Measurements from ENCODE around the gene STK26.

GRCh38 chrX:132101206-132101605 lies 78.1 kb downstream of the STK26 start:
- TF ChIP-seq, protein P1, sequence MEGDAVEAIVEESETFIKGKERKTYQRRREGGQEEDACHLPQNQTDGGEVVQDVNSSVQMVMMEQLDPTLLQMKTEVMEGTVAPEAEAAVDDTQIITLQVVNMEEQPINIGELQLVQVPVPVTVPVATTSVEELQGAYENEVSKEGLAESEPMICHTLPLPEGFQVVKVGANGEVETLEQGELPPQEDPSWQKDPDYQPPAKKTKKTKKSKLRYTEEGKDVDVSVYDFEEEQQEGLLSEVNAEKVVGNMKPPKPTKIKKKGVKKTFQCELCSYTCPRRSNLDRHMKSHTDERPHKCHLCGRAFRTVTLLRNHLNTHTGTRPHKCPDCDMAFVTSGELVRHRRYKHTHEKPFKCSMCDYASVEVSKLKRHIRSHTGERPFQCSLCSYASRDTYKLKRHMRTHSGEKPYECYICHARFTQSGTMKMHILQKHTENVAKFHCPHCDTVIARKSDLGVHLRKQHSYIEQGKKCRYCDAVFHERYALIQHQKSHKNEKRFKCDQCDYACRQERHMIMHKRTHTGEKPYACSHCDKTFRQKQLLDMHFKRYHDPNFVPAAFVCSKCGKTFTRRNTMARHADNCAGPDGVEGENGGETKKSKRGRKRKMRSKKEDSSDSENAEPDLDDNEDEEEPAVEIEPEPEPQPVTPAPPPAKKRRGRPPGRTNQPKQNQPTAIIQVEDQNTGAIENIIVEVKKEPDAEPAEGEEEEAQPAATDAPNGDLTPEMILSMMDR (IDR thresholded peaks at IDR 0.05) = no peak
- no peak for TF ChIP-seq POLR2A (IDR thresholded peaks at IDR 0.05)
